ENCODE data around the gene FAM118A. TPM values are rescaled to one million over a fixed set of nuclear protein-coding genes. Genes with fewer than 3 reads are reported as not detected.
"Not testable (repeated sequence)": the region's sequence is repeated elsewhere in the genome, so short reads cannot be mapped to it uniquely, and the experiment has no call there.

FAM118A gene
- polyA plus RNA-seq, 1 donor, result 72.0 TPM

DNA sequence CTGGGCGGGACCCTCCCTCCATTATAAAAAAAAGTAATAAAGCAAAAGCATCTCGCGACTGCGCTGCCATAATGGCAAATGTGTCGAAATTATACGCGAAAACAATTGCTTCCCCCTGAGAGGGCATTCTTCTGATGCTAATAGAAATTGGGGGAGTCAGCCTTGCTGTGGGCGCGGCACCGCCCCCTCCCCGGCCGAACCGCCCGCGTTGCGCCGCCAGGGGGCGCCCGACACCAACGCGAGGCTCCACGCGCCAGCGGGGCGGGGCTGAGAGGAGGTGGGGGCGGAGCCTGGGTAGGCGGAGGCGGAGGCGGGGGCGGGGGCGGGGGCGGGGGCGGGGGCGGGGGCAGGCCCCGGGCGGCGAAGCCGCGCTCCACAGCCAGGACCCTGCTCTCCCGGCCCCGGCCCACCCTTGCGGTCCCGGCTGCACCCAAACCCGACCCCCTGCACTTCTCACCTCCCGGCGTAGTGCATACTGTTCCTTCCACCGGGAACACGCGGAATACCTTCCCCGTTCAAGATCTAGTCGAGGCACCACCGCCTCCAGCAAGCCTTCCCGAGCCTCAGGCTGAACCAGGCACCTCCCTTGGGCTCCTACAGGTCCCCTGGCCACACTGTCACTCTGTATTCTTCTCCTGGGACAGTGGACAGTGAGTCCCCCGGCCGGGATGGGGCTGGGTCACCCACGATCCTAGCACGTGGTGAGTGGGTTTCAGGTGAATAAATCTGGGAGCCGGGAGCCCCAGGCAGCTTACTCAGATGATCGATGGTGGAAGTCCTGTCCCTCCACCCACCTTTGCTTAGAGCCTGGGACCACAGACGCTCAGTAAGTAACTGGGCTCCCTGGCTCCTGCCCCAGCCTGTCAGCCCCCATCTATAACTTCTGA, 40.5 kb upstream of the FAM118A start:
- Histone ChIP-seq H3K9me3 (ENCODE audit: control insufficient read depth, low read depth, low read length) (no peaks in the 10 kb centered on the region), H3K36me3 (ENCODE audit: control insufficient read depth, insufficient read depth, low read length) (no peaks in the 10 kb centered on the region), H3K27ac (ENCODE audit: low read length) (peak overlapping the region; percentile 61), H3K27me3 (ENCODE audit: control insufficient read depth, insufficient read depth, low read length) (no peaks in the 10 kb centered on the region), H3K4me3 (ENCODE audit: low read length) (peak overlapping the region; percentile 66), H3K4me1 (ENCODE audit: control insufficient read depth, insufficient read depth, low read length) (peaks cover 43% of the 10 kb centered on the region)
- no CpG with 5 or more reads among the region's 60 CpGs for WGBS (ENCODE audit: insufficient coverage, low lambda C conversion rate)
- peak; percentile 78 to 80 for DNase-seq

DNA sequence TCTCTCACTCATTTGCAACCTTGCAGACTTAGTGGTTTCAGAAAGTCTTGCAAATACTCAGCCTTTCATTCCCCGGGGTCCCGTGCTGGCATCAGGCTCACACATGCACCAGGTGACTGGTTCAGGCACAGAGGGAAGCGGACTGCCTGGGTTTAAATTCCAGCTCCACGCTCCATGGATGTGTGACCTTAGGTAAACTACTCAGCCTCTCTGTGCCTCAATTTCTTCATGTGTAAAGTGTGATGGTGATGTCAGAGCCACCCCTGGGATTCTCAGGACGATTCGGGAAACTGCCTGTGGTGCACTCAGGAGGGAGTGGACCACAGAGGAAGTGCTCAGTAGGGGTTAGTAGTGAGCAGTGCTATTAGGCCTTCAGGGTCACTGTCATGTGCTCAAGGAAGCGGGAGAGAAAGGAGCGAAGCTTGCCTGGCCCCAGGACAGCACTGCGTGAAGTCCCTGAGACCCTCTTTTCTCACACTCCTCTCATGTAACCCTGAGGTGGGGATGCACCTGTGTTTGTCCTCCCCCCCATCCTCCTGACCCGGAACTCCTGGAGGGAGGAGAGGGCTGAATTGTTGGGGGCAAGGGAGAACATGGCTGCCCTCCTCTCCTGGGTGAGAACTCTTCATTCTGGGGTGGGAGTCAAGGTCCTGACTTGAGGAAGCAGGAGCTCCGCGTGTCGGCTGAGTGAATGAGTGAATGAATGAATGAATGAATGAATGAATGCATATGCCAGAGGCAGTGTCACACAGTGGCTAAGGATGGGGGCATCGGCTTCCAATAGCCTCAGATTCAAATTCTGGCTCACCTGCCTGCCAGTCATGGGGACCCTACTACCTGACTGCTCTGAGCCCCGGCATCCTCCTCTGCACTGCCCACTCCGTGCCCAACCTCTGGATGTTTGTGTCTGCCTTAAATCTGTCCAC, 39.4 kb upstream of the FAM118A start:
- Histone ChIP-seq H3K4me3 (ENCODE audit: low read length) (peak overlapping the region; percentile 61), H3K36me3 (ENCODE audit: control insufficient read depth, insufficient read depth, low read length) (no peaks in the 10 kb centered on the region), H3K9me3 (ENCODE audit: control insufficient read depth, low read depth, low read length) (no peaks in the 10 kb centered on the region), H3K27me3 (ENCODE audit: control insufficient read depth, insufficient read depth, low read length) (no peaks in the 10 kb centered on the region), H3K4me1 (ENCODE audit: control insufficient read depth, insufficient read depth, low read length) (peaks cover 50% of the 10 kb centered on the region), H3K27ac (ENCODE audit: low read length) (peak overlapping the region; percentile 61)
- no CpG with 5 or more reads among the region's 16 CpGs for WGBS (ENCODE audit: insufficient coverage, low lambda C conversion rate)
- DNase-seq, result peak in 1 of 2 donors; percentile 36

DNA sequence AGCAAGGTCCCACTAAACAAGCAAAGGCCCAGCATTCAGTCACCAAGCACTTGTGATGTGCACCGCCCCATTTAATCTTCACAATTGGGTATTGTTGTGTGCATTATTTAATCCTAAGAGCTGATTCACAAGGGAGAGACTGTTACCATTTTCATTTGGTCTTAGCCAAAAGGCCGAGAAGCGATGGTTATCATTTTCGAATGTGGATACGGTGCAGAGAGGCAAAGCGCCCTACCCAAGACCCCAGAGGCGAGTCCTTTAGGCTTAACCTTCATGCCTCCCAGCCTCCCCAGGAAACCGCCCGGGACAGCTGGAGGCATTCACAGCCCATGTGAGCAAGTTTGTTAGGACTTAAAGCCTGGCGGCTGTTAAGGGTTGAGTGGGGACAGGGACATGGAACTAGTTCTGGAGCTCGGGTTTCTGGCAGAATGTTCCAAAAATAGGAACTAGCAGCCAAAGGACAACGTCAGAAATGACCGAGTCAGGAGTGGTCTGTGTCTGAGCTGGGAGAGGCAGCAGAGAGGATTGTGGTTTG, 38.0 kb upstream of the FAM118A start:
- DNase-seq, result peak in 1 of 2 donors; percentile 60
- H3K4me3 ChIP-seq (ENCODE audit: low read length), result no peak overlapping the region
- peaks cover 56% of the 10 kb centered on the region for H3K4me1 ChIP-seq (ENCODE audit: control insufficient read depth, insufficient read depth, low read length)
- H3K27ac ChIP-seq (ENCODE audit: low read length), result peak overlapping the region; percentile 97
- no peaks in the 10 kb centered on the region for H3K9me3 ChIP-seq (ENCODE audit: control insufficient read depth, low read depth, low read length)
- whole genome bisulfite sequencing (ENCODE audit: insufficient coverage, low lambda C conversion rate), result 25% methylated on average over 2 of the region's 13 CpGs
- no peaks in the 10 kb centered on the region for H3K36me3 ChIP-seq (ENCODE audit: control insufficient read depth, insufficient read depth, low read length)
- H3K27me3 ChIP-seq (ENCODE audit: control insufficient read depth, insufficient read depth, low read length), result no peaks in the 10 kb centered on the region

DNA sequence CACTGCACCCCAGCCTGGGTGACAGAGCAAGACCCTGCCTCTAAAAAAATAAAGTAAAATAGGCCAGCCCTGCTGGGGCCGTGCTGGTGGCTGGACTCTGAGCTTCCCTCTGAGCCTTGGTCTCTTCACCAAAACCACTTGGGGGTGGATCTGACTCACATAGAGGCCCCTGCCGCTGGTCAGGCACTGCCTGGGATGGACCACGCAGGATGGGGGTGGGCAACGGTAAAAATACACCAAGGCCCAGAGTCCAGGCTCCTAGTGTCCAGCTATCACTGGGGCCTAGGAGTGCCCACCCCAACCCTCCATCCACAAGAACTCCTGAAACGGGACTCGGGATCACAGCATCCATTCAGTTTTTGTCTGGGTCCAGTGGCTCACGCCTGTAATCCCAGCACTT, 37.2 kb upstream of the FAM118A start:
- WGBS (ENCODE audit: insufficient coverage, low lambda C conversion rate), result no CpG with 5 or more reads among the region's 7 CpGs

DNA sequence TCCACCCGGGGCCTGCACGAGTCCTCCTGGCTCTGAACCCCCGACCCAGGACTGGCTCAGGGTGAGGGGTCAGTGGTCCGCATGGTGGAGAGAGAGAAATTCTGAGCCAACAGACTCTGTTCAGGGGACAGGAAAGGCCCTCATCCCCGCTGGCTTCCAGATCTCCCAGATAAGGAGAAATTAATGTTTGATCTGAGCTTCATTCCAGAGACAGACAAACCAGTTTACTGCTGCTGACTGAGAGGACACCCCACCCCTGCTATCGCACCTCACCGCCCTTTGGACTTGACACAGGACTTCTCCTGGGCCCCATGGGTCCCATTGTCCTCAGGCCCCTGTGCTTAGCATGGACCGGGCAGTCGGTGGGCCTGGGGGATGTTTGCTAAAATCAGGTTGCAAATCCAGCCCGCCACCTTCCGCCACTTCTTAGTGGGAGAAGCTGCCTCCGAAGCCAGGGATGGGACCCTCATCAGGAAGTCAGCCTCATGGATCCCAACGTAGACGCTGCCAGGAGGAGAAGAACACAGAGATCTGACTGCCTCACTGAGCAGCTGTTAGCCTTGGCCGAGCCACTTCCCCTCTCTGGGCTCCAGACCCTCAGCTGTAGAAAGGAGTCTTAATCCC, 36.2 kb upstream of the FAM118A start:
- Histone ChIP-seq H3K9me3 (ENCODE audit: control insufficient read depth, low read depth, low read length) (no peaks in the 10 kb centered on the region), H3K27ac (ENCODE audit: low read length) (peak overlapping the region; percentile 97), H3K4me3 (ENCODE audit: low read length) (no peak overlapping the region), H3K36me3 (ENCODE audit: control insufficient read depth, insufficient read depth, low read length) (no peaks in the 10 kb centered on the region), H3K4me1 (ENCODE audit: control insufficient read depth, insufficient read depth, low read length) (peaks cover 56% of the 10 kb centered on the region), H3K27me3 (ENCODE audit: control insufficient read depth, insufficient read depth, low read length) (no peaks in the 10 kb centered on the region)
- DNase-seq, result peak; percentile 94 to 98
- no CpG with 5 or more reads among the region's 15 CpGs for WGBS (ENCODE audit: insufficient coverage, low lambda C conversion rate)

More for the DNA sequence above, 37.2 kb upstream of the FAM118A start:
- Histone ChIP-seq H3K36me3 (ENCODE audit: control insufficient read depth, insufficient read depth, low read length) (no peaks in the 10 kb centered on the region), H3K27me3 (ENCODE audit: control insufficient read depth, insufficient read depth, low read length) (no peaks in the 10 kb centered on the region), H3K27ac (ENCODE audit: low read length) (peak overlapping the region; percentile 97), H3K4me1 (ENCODE audit: control insufficient read depth, insufficient read depth, low read length) (peaks cover 56% of the 10 kb centered on the region), H3K9me3 (ENCODE audit: control insufficient read depth, low read depth, low read length) (no peaks in the 10 kb centered on the region), H3K4me3 (ENCODE audit: low read length) (no peak overlapping the region)
- DNase-seq, result no peak

DNA sequence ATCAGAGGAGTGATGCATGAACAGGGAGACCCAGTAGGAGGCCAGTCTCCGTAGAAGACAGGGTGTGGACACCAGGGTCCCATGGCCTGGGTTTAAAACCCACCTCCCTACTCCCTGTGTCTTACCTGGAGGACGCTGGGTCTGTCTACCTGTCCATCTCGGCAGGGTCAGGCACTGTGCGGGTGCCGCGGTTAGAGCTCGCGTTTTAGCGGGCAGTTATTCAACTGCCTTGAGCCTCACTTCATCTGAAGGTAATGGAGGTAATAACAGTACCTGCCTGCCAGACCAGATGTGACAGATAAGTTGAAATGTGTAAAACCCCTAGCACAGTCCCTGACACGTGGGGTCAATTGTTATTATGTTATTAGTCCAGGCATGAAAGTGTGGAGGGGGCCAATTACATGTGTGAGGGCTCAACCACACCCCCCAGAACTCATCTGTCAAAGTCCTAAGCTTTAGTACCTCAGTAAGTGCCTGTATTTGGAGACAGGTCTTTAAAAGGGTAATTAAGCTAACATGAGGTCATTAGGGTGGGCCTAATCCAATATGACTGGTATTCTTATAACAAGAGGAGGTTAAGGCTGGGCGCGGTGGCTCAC, 33.1 kb upstream of the FAM118A start:
- WGBS (ENCODE audit: insufficient coverage, low lambda C conversion rate), result no CpG with 5 or more reads among the region's 12 CpGs
- Histone ChIP-seq H3K4me1 (ENCODE audit: control insufficient read depth, insufficient read depth, low read length) (peaks cover 60% of the 10 kb centered on the region), H3K27ac (ENCODE audit: low read length) (no peak overlapping the region), H3K36me3 (ENCODE audit: control insufficient read depth, insufficient read depth, low read length) (no peaks in the 10 kb centered on the region), H3K4me3 (ENCODE audit: low read length) (no peak overlapping the region), H3K27me3 (ENCODE audit: control insufficient read depth, insufficient read depth, low read length) (no peaks in the 10 kb centered on the region), H3K9me3 (ENCODE audit: control insufficient read depth, low read depth, low read length) (no peaks in the 10 kb centered on the region)
- DNase-seq, result peak in 1 of 2 donors; percentile 77

DNA sequence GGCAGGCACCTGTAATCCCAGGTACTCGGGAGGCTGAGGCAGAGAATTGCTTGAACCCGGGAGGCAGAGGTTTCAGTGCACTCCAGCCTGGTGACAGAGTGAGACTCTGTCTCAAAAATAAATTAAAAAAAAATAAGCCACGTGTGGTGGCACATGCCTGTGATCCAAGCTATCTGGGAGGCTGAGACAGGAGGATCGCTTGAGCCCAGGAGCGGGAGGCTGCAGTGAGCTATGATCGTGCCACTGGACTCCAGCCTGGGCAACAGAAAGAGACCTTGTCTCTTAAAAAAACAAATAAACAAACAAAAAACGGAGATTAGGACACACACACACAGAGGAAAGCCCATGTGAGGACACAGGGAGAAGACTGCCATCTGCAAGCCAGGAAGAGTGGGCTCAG, 32.0 kb upstream of the FAM118A start:
- peaks cover 60% of the 10 kb centered on the region for H3K4me1 ChIP-seq (ENCODE audit: control insufficient read depth, insufficient read depth, low read length)
- H3K4me3 ChIP-seq (ENCODE audit: low read length); H3K27ac ChIP-seq (ENCODE audit: low read length); H3K36me3 ChIP-seq (ENCODE audit: control insufficient read depth, insufficient read depth, low read length); DNase-seq; H3K9me3 ChIP-seq (ENCODE audit: control insufficient read depth, low read depth, low read length); H3K27me3 ChIP-seq (ENCODE audit: control insufficient read depth, insufficient read depth, low read length): not testable (repeated sequence)
- WGBS (ENCODE audit: insufficient coverage, low lambda C conversion rate), result no CpG with 5 or more reads among the region's 7 CpGs

DNA sequence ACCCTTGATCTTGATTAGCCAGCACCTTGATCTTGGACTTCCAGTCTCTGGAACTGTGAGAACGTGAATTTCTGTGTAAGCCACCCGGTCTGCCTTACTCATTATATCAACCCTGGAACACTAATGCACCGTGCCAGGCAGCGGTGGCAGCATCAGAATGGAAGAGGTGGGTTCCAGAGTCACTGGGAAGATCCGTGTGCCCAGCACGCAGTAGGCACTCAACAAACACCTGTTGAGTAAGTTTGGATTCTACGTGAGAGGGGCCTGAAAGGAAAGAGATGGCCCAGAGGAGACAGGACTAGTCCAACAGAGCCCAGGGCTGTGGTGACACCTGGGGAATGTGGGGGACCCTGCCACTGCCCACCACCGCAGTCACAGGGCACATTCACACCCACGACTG, 31.6 kb upstream of the FAM118A start:
- no CpG with 5 or more reads among the region's 9 CpGs for WGBS (ENCODE audit: insufficient coverage, low lambda C conversion rate)

DNA sequence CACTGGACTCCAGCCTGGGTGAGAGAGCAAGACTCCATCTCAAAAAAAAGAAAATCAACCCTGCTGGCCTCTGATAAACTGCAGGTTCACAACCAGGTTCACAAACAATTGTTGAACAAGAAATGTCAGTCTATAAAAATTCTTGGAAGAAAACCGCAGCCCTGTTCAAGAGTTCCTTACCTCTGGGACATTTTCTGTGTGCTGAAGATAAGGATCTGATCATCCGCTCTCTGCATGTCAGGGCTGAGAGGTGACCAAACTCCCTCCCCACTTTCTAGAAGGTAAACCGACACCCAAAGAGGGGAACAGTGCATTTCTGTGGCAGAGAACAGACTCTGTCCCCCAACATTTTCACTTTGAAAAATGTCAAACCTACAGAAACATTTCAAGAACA, 29.1 kb upstream of the FAM118A start:
- no peaks in the 10 kb centered on the region for H3K27me3 ChIP-seq (ENCODE audit: control insufficient read depth, insufficient read depth, low read length)
- peak overlapping the region; percentile 91 for H3K27ac ChIP-seq (ENCODE audit: low read length)
- no CpG with 5 or more reads among the region's 3 CpGs for WGBS (ENCODE audit: insufficient coverage, low lambda C conversion rate)
- H3K9me3 ChIP-seq (ENCODE audit: control insufficient read depth, low read depth, low read length), result no peaks in the 10 kb centered on the region
- no peak overlapping the region for H3K4me3 ChIP-seq (ENCODE audit: low read length)
- peaks cover 50% of the 10 kb centered on the region for H3K4me1 ChIP-seq (ENCODE audit: control insufficient read depth, insufficient read depth, low read length)
- H3K36me3 ChIP-seq (ENCODE audit: control insufficient read depth, insufficient read depth, low read length), result no peaks in the 10 kb centered on the region
- peak in 1 of 2 donors; percentile 73 for DNase-seq

More for the DNA sequence above, 31.6 kb upstream of the FAM118A start:
- Histone ChIP-seq H3K4me1 (ENCODE audit: control insufficient read depth, insufficient read depth, low read length) (peaks cover 57% of the 10 kb centered on the region), H3K9me3 (ENCODE audit: control insufficient read depth, low read depth, low read length) (no peaks in the 10 kb centered on the region), H3K27ac (ENCODE audit: low read length) (no peak overlapping the region), H3K27me3 (ENCODE audit: control insufficient read depth, insufficient read depth, low read length) (no peaks in the 10 kb centered on the region), H3K4me3 (ENCODE audit: low read length) (no peak overlapping the region), H3K36me3 (ENCODE audit: control insufficient read depth, insufficient read depth, low read length) (no peaks in the 10 kb centered on the region)
- no peak for DNase-seq
